Heart left ventricle (tissue), 16 donors: ENCODE results near the gene PCDHGB7. TPM values are rescaled to one million over a fixed set of nuclear protein-coding genes. Genes with fewer than 3 reads are reported as not detected.

Source experiments
- ATAC-seq, 4 donors: fragments of 200-7000 bp; cut with Tn5 transposase; one replicate each; pipeline ENCODE4 v1.9.1; 2020 to 2022; ENCODE audit warnings: moderate library complexity in 4 of 4, mild to moderate bottlenecking in 3 of 4, moderate number of reproducible peaks in 1 of 4
- DNase-seq, 5 donors: peaks; one replicate each; pipeline ENCODE4 v3.0.0-alpha.2; 2020
- H3K27ac ChIP-seq, 12 donors: fragments of 200-600 bp; sonication (generic) in 4 of 12; one replicate each; pipeline versions ENCODE4 v1.5.0 to v1.8.0; 2016 to 2022; ENCODE audit warnings: mild to moderate bottlenecking in 2 of 12
- H3K27me3 ChIP-seq, 9 donors: fragments of 200-600 bp; sonication (generic) in 2 of 9; one replicate each; pipeline versions ENCODE4 v1.5.1 to v1.8.0; 2016 to 2022; ENCODE audit warnings: mild to moderate bottlenecking in 3 of 9
- H3K36me3 ChIP-seq, 9 donors: fragments of 200-600 bp; sonication (generic) in 2 of 9; one replicate each; pipeline versions ENCODE4 v1.5.0 to v1.8.0; 2018 to 2022; ENCODE audit warnings: mild to moderate bottlenecking in 2 of 9
- H3K4me1 ChIP-seq, 12 donors: fragments of 200-600 bp; sonication (generic) in 4 of 12; one replicate each; pipeline versions ENCODE4 v1.5.0 to v1.8.0; 2016 to 2022; ENCODE audit warnings: mild to moderate bottlenecking in 3 of 12
- H3K4me3 ChIP-seq, 12 donors: fragments of 200-600 bp; sonication (generic) in 4 of 12; one replicate each; pipeline versions ENCODE4 v1.5.0 to v1.8.0; 2017 to 2022; ENCODE audit warnings: mild to moderate bottlenecking in 9 of 12, moderate library complexity in 4 of 12
- H3K9me3 ChIP-seq, 12 donors: fragments of 200-600 bp; sonication (generic) in 4 of 12; one replicate each; pipeline versions ENCODE4 v1.5.0 to v1.8.0; 2016 to 2022; ENCODE audit warnings: mild to moderate bottlenecking in 1 of 12
- POLR2A ChIP-seq, 2 donors: fragments of 450-650 bp; IDR thresholded peaks; one replicate each; pipeline ENCODE4 v1.6.1; 2017; ENCODE audit warnings: antibody characterized with exemption in 2 of 2, mild to moderate bottlenecking in 2 of 2, moderate library complexity in 2 of 2
- WGBS, 4 donors: extraction: QIAGEN DNeasy Blood & Tissue Kit in 2 of 4; methylation state at CpG; one replicate each; pipeline versions ENCODE4 v1.1.5 to v1.1.7; 2013 to 2018; 5-methylcytosine and 5-hydroxymethylcytosine counted together
- intact Hi-C, 10 donors: fragments of 100-400 bp; cut with DNase I; formaldehyde crosslinking; loops; one replicate each; pipeline versions ENCODE4 v1.11.1 to v1.14.2; 2022
- polyA plus RNA-seq, 2 donors: library from polyadenylated mRNA; stranded (reverse); fragments of 200-250 nt; gene quantifications; one replicate each; pipeline ENCODE4 v1.2.3, GENCODE V29; 2013
- total RNA-seq, 9 donors: library from RNA; depleted of rRNA in 2 of 9; stranded (reverse); fragments of >200 nt in 2 of 9; fragmentation: NEBNext Ultra II Directional in 3 of 9; extraction: Animal tissue kit (Norgen Biotek cat#: 25700) in 3 of 9; gene quantifications; one replicate each; pipeline versions ENCODE4 v1.1.0 to v1.2.4, GENCODE V29; 2016 to 2023
- TF ChIP-seq, protein P1 (sequence below), 12 donors: fragments of 200-600 bp; sonication (generic) in 4 of 12; IDR thresholded peaks; one replicate each; pipeline versions ENCODE4 v1.5.0 to v1.8.0; 2018 to 2022; ENCODE audit warnings: antibody characterized with exemption in 12 of 12, mild to moderate bottlenecking in 5 of 12
- donor health status: ischemic (EF 13 %, LVEDD 7.1; RV severe dilation, severe dysfunction).
- donor health status: healthy with polysubstance abuse.
- donor health status: DM: no; HTN: yes; CAD: no.
- donor health status: DM: no; HTN: no; CAD: no.
- donor health status: ischemic (EF 25% LVEDD 6.9; RV normal size, moderate dysfunction).
- donor health status: ischemic (EF 25% LVEDD 5.7; RV mildly dilated, moderate dysfunction).
- donor health status: healthy.
- donor health status: DM: yes; HTN: yes; CAD: no.
- donor health status: ischemic (EF 35%, LVEDD 5.7; RV mildly dilated, moderate dysfunction).
- donor health status: nonischemic (EF 11% LVEDD 7.7; RV severe dilation, severe dysfunction).
- donor health status: DM: yes; HTN: yes; CAD: no.
- donor health status: PGD.
- donor health status: ischemic (EF 29% LVEDD 5.4; RV normal size, mild dysfunction).
- donor health status: nonischemic (EF 23%, LVEDD 6.1; RV moderate dilation, normal function).

Gene PCDHGB7
- total and polyA plus RNA-seq, 11 donors = 3.3 to 15.0 (median 9.2) TPM

DNA sequence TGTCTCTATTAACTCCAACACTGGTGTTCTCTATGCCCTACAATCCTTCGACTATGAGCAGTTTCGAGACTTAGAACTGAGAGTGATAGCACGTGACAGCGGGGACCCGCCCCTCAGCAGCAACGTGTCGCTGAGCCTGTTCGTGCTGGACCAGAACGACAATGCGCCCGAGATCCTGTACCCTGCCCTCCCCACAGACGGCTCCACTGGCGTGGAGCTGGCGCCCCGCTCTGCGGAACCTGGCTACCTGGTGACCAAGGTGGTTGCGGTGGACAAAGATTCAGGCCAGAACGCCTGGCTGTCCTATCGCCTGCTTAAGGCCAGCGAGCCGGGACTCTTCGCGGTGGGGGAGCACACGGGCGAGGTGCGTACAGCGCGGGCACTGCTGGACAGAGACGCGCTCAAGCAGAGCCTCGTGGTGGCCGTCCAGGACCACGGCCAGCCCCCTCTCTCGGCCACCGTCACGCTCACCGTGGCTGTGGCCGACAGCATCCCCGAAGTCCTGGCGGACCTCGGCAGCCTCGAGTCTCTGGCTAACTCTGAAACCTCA is 5.3 kb downstream of the PCDHGB7 start:
- no peak for DNase-seq
- H3K4me3 ChIP-seq = no peak overlapping the region
- H3K36me3 ChIP-seq = peaks cover 0 to 50% (median 0%) of the 10 kb centered on the region in 9 donors
- TF ChIP-seq, protein P1, sequence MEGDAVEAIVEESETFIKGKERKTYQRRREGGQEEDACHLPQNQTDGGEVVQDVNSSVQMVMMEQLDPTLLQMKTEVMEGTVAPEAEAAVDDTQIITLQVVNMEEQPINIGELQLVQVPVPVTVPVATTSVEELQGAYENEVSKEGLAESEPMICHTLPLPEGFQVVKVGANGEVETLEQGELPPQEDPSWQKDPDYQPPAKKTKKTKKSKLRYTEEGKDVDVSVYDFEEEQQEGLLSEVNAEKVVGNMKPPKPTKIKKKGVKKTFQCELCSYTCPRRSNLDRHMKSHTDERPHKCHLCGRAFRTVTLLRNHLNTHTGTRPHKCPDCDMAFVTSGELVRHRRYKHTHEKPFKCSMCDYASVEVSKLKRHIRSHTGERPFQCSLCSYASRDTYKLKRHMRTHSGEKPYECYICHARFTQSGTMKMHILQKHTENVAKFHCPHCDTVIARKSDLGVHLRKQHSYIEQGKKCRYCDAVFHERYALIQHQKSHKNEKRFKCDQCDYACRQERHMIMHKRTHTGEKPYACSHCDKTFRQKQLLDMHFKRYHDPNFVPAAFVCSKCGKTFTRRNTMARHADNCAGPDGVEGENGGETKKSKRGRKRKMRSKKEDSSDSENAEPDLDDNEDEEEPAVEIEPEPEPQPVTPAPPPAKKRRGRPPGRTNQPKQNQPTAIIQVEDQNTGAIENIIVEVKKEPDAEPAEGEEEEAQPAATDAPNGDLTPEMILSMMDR (IDR thresholded peaks at IDR 0.05) = no peak
- TF ChIP-seq POLR2A (IDR thresholded peaks at IDR 0.05) = no peak
- peaks cover 0 to 66% (median 0%) of the 10 kb centered on the region in 9 donors for H3K27me3 ChIP-seq
- ATAC-seq = no peak
- 31 to 48% (median 34%) methylated on average over 19 to 42 of the region's 42 CpGs for whole genome bisulfite sequencing, 4 donors
- intact Hi-C loops = loop anchor here in 5 of 10 donors (5.0 to 10.0 kb wide), 4 partner anchors 89 to 132 kb away; no protein-coding TSS in a partner anchor
- no peak overlapping the region for H3K27ac ChIP-seq
- peaks cover 0 to 100% (median 81%) of the 10 kb centered on the region in 12 donors for H3K9me3 ChIP-seq
- H3K4me1 ChIP-seq = peaks cover 0 to 8% (median 1%) of the 10 kb centered on the region in 12 donors

DNA sequence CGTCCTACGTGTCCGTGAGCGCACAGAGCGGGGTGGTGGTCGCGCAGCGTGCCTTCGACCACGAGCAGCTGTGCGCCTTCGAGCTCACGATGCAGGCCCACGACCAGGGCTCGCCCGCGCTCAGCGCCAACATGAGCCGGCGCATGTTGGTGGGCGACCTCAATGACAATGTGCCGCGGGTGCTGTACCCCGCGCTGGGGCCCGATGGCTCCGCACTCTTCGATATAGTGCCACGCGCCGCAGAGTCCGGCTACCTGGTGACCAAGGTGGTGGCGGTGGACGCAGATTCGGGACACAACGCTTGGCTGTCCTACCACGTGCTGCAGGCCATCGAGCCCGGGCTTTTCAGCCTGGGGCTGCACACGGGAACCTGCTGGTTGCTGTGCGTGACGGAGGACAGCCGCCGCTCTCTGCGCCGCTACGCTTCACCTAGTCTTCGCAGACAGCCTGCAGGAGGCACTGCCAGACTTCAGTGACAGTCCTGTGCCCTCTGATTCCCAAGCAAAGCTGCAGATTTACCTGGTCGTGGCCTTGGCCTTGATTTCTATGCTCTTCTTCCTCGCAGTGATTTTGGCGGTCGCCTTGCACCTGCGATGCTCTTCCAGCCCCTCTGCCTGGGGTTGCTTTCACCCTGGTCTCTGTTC is 10.4 kb downstream of the PCDHGB7 start:
- peak in 1 of 4 donors; percentile 19 for ATAC-seq
- H3K4me1 ChIP-seq = peaks cover 0 to 16% (median 0%) of the 10 kb centered on the region in 12 donors
- intact Hi-C loops = loop anchor here in 3 of 10 donors (5.0 to 10.0 kb wide), 3 partner anchors 84 to 127 kb away; no protein-coding TSS in a partner anchor
- peaks cover 0 to 33% (median 0%) of the 10 kb centered on the region in 9 donors for H3K36me3 ChIP-seq
- peaks cover 0 to 63% (median 0%) of the 10 kb centered on the region in 9 donors for H3K27me3 ChIP-seq
- H3K27ac ChIP-seq = no peak overlapping the region
- WGBS, 4 donors = 55 to 66% (median 59%) methylated on average over 39 to 53 of the region's 53 CpGs
- H3K4me3 ChIP-seq = no peak overlapping the region
- no peak for TF ChIP-seq POLR2A (IDR thresholded peaks at IDR 0.05)
- TF ChIP-seq, protein P1 (IDR thresholded peaks at IDR 0.05) = no peak
- H3K9me3 ChIP-seq = peaks cover 0 to 100% (median 57%) of the 10 kb centered on the region in 12 donors
- DNase-seq = peak in 1 of 5 donors; percentile 53

DNA sequence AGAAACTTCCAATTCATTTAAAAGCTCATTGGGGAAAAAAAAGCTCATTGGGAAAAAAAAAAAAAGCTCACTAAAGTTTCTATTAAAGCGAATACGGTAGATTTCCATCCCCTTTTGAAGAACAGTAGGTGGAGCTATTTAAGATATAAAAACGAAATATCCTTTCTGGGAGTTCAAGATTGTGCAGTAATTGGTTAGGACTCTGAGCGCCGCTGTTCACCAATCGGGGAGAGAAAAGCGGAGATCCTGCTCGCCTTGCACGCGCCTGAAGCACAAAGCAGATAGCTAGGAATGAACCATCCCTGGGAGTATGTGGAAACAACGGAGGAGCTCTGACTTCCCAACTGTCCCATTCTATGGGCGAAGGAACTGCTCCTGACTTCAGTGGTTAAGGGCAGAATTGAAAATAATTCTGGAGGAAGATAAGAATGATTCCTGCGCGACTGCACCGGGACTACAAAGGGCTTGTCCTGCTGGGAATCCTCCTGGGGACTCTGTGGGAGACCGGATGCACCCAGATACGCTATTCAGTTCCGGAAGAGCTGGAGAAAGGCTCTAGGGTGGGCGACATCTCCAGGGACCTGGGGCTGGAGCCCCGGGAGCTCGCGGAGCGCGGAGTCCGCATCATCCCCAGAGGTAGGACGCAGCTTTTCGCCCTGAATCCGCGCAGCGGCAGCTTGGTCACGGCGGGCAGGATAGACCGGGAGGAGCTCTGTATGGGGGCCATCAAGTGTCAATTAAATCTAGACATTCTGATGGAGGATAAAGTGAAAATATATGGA is 13.0 kb downstream of the PCDHGB7 start, which contains the start of gene PCDHGA12:
PCDHGA12 (plus strand) TSS at position 176 of the 782 bp plus-strand sequence; CDS start at position 429, 253 bp downstream.
- ATAC-seq (peak; percentile 67 to 94 (median 86)), DNase-seq (peak in 4 of 5 donors; percentile 56 to 77 (median 65))
- H3K4me3 ChIP-seq = peak within 1 kb of the TSS in 11 of 12 donors; percentile 19 to 58 (median 42)
- WGBS, 4 donors = 21 to 35% (median 28%) methylated on average over 33 of the region's 33 CpGs
- H3K36me3 ChIP-seq = peaks cover 0 to 33% (median 0%) of the 10 kb centered on the region in 9 donors
- H3K27me3 ChIP-seq = peaks cover 0 to 52% (median 0%) of the 10 kb centered on the region in 9 donors
- peak within 1 kb of the TSS in 8 of 12 donors; percentile 10 to 67 (median 40) for H3K27ac ChIP-seq
- intact Hi-C loops = loop anchor here in 5 of 10 donors (1.0 to 5.0 kb wide), 4 partner anchors 94 to 132 kb away; no protein-coding TSS in a partner anchor
- peaks cover 0 to 99% (median 45%) of the 10 kb centered on the region in 12 donors for H3K9me3 ChIP-seq
- peaks cover 0 to 16% (median 0%) of the 10 kb centered on the region in 12 donors for H3K4me1 ChIP-seq
- TF ChIP-seq POLR2A (IDR thresholded peaks at IDR 0.05) = no peak
- TF ChIP-seq, protein P1 (IDR thresholded peaks at IDR 0.05) = peak; percentile 34 to 73 (median 55)
